ENCODE data around the gene ATF7.
A peak's percentile ranks its signal among the peaks of the same experiment; 100 is the strongest.
"Not testable (repeated sequence)": the region's sequence is repeated elsewhere in the genome, so short reads cannot be mapped to it uniquely, and the experiment has no call there.

ATF7 gene

DNA sequence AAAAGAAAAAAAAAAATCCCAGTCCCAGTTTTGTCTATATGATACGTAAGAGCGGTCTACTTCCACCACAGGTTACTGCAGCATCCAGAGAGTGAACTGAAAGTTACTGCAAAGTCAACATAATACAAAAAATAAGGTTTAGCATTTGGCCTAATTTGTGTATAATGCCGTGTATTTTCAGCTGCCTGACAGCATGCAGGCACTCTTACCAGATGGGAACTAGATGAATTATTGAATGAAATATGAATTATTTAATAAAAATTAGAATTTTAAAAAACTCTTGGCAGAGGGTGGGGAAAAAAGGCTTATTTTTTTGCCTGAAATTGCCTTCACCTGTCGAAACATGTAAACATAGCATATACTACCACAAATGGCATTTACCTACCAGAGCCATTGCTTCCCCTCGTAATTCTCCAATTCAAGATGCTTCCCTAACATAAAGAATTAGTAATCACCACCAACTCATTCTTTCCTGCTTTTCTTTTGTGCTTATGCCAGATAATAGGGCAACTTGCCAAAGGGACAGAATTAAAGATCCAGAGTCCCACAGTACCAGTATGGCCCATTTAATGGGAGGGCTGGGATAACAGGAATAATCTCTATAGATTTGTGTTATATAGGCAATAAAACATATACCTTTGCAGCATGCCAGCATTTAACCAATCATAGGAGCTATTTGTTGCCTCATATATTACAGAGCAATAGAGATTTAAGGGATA lies 31.1 kb downstream of the ATF7 start:
- DNase-seq = no peak

DNA sequence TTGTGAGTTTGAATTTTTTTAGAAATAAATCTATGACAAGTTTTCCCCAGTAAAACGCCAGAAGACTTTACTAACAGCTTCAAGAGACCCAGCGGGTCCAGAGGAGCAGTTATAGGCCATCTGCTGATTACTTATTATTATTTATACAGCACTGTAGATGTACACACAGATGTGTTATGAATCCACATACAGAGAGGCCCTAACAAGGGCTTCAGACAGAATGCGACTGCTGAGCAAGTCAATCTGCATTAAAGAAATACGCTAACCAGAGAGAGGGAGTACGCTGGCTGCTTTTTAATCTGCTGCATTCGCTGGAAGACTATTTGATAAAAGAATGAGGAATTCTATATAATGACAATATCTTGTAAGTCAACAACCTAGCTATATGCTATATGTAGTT lies 32.5 kb downstream of the ATF7 start:
- DNase-seq = no peak

DNA sequence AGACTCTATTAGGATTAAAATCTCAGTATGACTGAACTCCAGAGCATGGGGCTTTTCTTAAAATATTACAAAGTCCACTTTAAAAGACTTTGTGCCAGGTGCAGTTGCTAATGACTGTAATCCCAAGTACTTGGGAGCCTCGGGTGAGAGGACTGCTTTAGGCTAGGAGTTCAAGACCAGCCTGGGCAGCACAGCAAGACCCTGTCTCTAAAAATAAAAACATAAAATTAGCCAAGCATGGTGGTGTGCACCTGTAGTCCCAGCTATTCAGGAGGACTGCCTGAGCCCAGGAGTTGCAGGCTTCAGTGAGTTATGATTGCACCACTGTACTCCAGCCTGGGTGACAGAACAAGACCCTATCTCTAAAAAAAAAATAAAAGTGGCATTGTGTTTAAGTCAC lies 33.2 kb downstream of the ATF7 start:
- no peak for DNase-seq

- DNase-seq = no peak
These were observed 33.8 kb downstream of the ATF7 start for GRCh38 chr12:53592426-53592825.

GRCh38 chr12:53591301-53592206 lies 34.6 kb downstream of the ATF7 start:
- no peak for DNase-seq

DNA sequence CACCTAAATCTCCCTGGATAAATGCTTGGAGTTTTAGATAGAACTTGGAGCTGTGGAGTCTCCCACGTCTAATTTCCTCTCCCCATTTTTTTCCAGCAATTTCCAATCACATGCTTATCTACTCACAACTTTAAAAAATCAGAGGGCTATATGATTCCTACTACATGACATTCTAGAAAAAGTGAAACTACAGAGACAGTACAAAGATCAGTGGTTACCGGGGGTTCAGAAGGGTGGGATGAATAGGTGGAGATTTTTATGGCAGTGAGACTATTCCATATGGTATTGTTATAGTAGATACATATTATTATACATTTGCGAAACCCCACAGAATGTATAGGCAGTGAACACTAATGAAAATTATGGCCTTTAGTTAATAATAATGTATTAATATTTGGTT lies 35.5 kb downstream of the ATF7 start:
- no peak for DNase-seq

GRCh38 chr12:53589915-53590314 lies 36.3 kb downstream of the ATF7 start:
- no peak for DNase-seq

GRCh38 chr12:53589423-53589822 lies 36.8 kb downstream of the ATF7 start:
- DNase-seq = no peak

GRCh38 chr12:53588123-53588522 lies 38.1 kb downstream of the ATF7 start:
- no peak for DNase-seq

DNA sequence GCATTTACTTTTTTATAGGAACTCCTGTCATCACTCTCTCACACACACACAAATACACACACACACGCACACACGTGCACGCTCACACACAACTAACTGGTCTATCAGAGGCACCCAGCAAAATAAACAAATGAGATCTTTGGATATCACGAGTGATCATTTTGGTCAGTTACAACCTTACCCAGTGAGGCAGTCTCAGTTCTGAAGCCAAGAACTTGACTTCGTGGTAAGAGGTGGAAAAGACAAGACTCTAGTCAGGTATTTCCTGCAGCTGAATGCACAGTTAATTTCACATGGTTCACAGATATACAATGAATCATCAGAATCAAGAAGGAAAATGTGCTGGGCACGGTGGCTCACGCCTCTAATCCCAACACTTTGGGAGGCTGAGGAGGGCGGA lies 39.4 kb downstream of the ATF7 start:
- no peak for DNase-seq

- no peak for DNase-seq
These were observed 40.6 kb downstream of the ATF7 start for GRCh38 chr12:53585448-53586125.

GRCh38 chr12:53579545-53579955 lies 46.6 kb downstream of the ATF7 start:
- no peak for DNase-seq

DNA sequence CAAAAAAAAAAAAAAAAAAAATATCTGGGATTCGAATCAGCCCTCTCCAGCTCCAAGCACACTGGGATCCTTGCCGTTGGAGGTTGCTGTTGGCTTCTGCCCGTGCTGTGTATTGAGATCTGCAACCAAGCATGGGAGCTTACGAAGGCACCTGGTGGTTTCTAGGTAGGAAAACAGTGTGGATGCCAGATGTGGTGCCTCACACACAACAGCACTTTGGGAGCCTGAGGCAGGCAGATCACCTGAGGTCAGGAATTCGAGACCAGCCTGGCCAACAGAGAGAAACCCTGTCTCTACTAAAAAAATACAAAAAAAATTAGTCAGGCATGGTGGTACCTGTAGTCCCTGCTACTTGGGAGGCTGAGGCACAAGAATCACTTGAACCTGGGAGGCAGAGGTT lies 47.4 kb downstream of the ATF7 start:
- no peak for DNase-seq

- DNase-seq = no peak
These were observed 48.2 kb downstream of the ATF7 start for GRCh38 chr12:53577941-53578352.

GRCh38 chr12:53575502-53576249 lies 50.5 kb downstream of the ATF7 start:
- DNase-seq = peak in 1 of 2 donors; percentile 49

- DNase-seq = no peak
These were observed 53.9 kb downstream of the ATF7 start for GRCh38 chr12:53572134-53572758.

GRCh38 chr12:53571295-53571694 lies 54.9 kb downstream of the ATF7 start:
- no peak for DNase-seq

GRCh38 chr12:53568809-53569557 lies 57.2 kb downstream of the ATF7 start:
- DNase-seq = no peak

- DNase-seq = no peak
These were observed 58.0 kb downstream of the ATF7 start for GRCh38 chr12:53567961-53568808.

DNA sequence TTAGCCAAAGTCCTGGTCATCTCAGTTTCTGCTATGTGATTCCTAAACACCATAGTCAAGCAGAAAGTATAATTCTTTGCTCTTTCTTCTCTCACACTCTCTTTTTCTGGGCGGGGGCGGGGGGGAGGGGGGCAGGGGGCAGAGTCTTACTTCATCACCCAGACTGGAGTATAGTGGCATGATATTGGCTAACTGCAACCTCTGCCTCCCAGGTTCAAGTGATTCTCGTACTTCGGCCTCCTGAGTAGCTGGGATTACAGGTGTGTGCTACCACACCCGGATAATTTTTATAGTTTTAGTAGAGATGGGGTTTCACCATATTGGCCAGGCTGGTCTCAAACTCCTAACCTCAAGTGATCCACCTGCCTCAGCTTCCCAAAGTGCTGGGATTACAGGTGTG lies 60.8 kb downstream of the ATF7 start:
- not testable (repeated sequence) for DNase-seq

- no peak for DNase-seq
These were observed 61.2 kb downstream of the ATF7 start for GRCh38 chr12:53564941-53565340.

Data from CD4-positive, alpha-beta T cell treated with Interferon alpha-2 for 1 hour (primary cell).